ENCODE results near the gene SMARCA2. TPM values are rescaled to one million over a fixed set of nuclear protein-coding genes. Genes with fewer than 3 reads are reported as not detected.

Gene SMARCA2
- total RNA-seq, 2 donors from 2014 or later = 244 to 296 TPM

- ATAC-seq (no peak), DNase-seq (no peak)
- Mint-ChIP-seq H3K36me3 (ENCODE audit: low read depth) (peaks cover 23% of the 10 kb centered on the region), H3K27ac (no peak overlapping the region), H3K4me3 (peak overlapping the region; percentile 52), H3K27me3 (no peaks in the 10 kb centered on the region), H3K4me1 (peaks cover 11% of the 10 kb centered on the region)
- no peaks in the 10 kb centered on the region for H3K9me3 ChIP-seq (ENCODE audit: control insufficient read depth, low read length, poor library complexity, severe bottlenecking)
Measured at GRCh38 chr9:2192356-2192979, 177.3 kb downstream of the SMARCA2 start.

GRCh38 chr9:2193552-2193951 lies 178.4 kb downstream of the SMARCA2 start:
- H3K36me3 Mint-ChIP-seq (ENCODE audit: low read depth) = peaks cover 23% of the 10 kb centered on the region
- H3K27me3 Mint-ChIP-seq = no peaks in the 10 kb centered on the region

GRCh38 chr9:2195211-2195610 lies 180.1 kb downstream of the SMARCA2 start:
- Mint-ChIP-seq H3K36me3 (ENCODE audit: low read depth) (peaks cover 21% of the 10 kb centered on the region), H3K27me3 (no peaks in the 10 kb centered on the region), H3K4me3 (no peak overlapping the region), H3K27ac (peak overlapping the region; percentile 45), H3K4me1 (peaks cover 7% of the 10 kb centered on the region)
- ATAC-seq (no peak), DNase-seq (no peak)
- no peaks in the 10 kb centered on the region for H3K9me3 ChIP-seq (ENCODE audit: control insufficient read depth, low read length, poor library complexity, severe bottlenecking)

More at GRCh38 chr9:2193552-2193951, 178.4 kb downstream of the SMARCA2 start:
- Mint-ChIP-seq H3K27ac (peak overlapping the region; percentile 62), H3K4me3 (no peak overlapping the region), H3K4me1 (peaks cover 11% of the 10 kb centered on the region)
- ATAC-seq (no peak), DNase-seq (no peak)
- H3K9me3 ChIP-seq (ENCODE audit: control insufficient read depth, low read length, poor library complexity, severe bottlenecking) = no peaks in the 10 kb centered on the region

- Mint-ChIP-seq H3K4me1 (peaks cover 7% of the 10 kb centered on the region), H3K27me3 (no peaks in the 10 kb centered on the region), H3K27ac (no peak overlapping the region), H3K36me3 (ENCODE audit: low read depth) (peaks cover 25% of the 10 kb centered on the region), H3K4me3 (no peak overlapping the region)
- H3K9me3 ChIP-seq (ENCODE audit: control insufficient read depth, low read length, poor library complexity, severe bottlenecking) = no peaks in the 10 kb centered on the region
- no peak for DNase-seq
- ATAC-seq = no peak
Measured at GRCh38 chr9:2196757-2197156, 181.6 kb downstream of the SMARCA2 start.

GRCh38 chr9:2198956-2199635 lies 183.9 kb downstream of the SMARCA2 start:
- Mint-ChIP-seq H3K4me3 (no peak overlapping the region), H3K27ac (peak overlapping the region; percentile 10), H3K4me1 (peaks cover 3% of the 10 kb centered on the region), H3K27me3 (no peaks in the 10 kb centered on the region), H3K36me3 (ENCODE audit: low read depth) (peaks cover 19% of the 10 kb centered on the region)
- H3K9me3 ChIP-seq (ENCODE audit: control insufficient read depth, low read length, poor library complexity, severe bottlenecking) = no peaks in the 10 kb centered on the region
- no peak for ATAC-seq
- DNase-seq = no peak

GRCh38 chr9:2199999-2200796 lies 185.1 kb downstream of the SMARCA2 start:
- H3K9me3 ChIP-seq (ENCODE audit: control insufficient read depth, low read length, poor library complexity, severe bottlenecking) = no peaks in the 10 kb centered on the region
- H3K4me3 Mint-ChIP-seq = no peak overlapping the region
- H3K4me1 Mint-ChIP-seq = no peaks in the 10 kb centered on the region
- H3K27ac Mint-ChIP-seq = no peak overlapping the region
- peaks cover 15% of the 10 kb centered on the region for H3K36me3 Mint-ChIP-seq (ENCODE audit: low read depth)
- no peak for ATAC-seq
- no peaks in the 10 kb centered on the region for H3K27me3 Mint-ChIP-seq
- no peak for DNase-seq

- DNase-seq (no peak), ATAC-seq (no peak)
- Mint-ChIP-seq H3K36me3 (ENCODE audit: low read depth) (peaks cover 2% of the 10 kb centered on the region), H3K4me1 (no peaks in the 10 kb centered on the region), H3K27ac (peak overlapping the region; percentile 32), H3K27me3 (no peaks in the 10 kb centered on the region), H3K4me3 (no peak overlapping the region)
- H3K9me3 ChIP-seq (ENCODE audit: control insufficient read depth, low read length, poor library complexity, severe bottlenecking) = no peaks in the 10 kb centered on the region
Measured at GRCh38 chr9:2208465-2208864, 193.3 kb downstream of the SMARCA2 start.

- no peaks in the 10 kb centered on the region for H3K4me1 Mint-ChIP-seq
- DNase-seq = no peak
- no peaks in the 10 kb centered on the region for H3K9me3 ChIP-seq (ENCODE audit: control insufficient read depth, low read length, poor library complexity, severe bottlenecking)
- no peak overlapping the region for H3K4me3 Mint-ChIP-seq
- H3K36me3 Mint-ChIP-seq (ENCODE audit: low read depth) = peaks cover 2% of the 10 kb centered on the region
- H3K27me3 Mint-ChIP-seq = no peaks in the 10 kb centered on the region
- no peak for ATAC-seq
- H3K27ac Mint-ChIP-seq = no peak overlapping the region
Measured at GRCh38 chr9:2208991-2209390, 193.8 kb downstream of the SMARCA2 start.

- Mint-ChIP-seq H3K27me3 (no peaks in the 10 kb centered on the region), H3K4me3 (no peak overlapping the region), H3K4me1 (no peaks in the 10 kb centered on the region), H3K36me3 (ENCODE audit: low read depth) (peaks cover 2% of the 10 kb centered on the region), H3K27ac (no peak overlapping the region)
- H3K9me3 ChIP-seq (ENCODE audit: control insufficient read depth, low read length, poor library complexity, severe bottlenecking) = no peaks in the 10 kb centered on the region
- DNase-seq (no peak), ATAC-seq (no peak)
Measured at GRCh38 chr9:2209400-2209799, 194.3 kb downstream of the SMARCA2 start.

GRCh38 chr9:2210201-2210600 lies 195.1 kb downstream of the SMARCA2 start:
- H3K4me3 Mint-ChIP-seq = no peak overlapping the region
- no peaks in the 10 kb centered on the region for H3K4me1 Mint-ChIP-seq
- no peaks in the 10 kb centered on the region for H3K27me3 Mint-ChIP-seq
- H3K36me3 Mint-ChIP-seq (ENCODE audit: low read depth) = peaks cover 2% of the 10 kb centered on the region
- no peak for ATAC-seq
- no peaks in the 10 kb centered on the region for H3K9me3 ChIP-seq (ENCODE audit: control insufficient read depth, low read length, poor library complexity, severe bottlenecking)
- H3K27ac Mint-ChIP-seq = no peak overlapping the region
- DNase-seq = no peak

GRCh38 chr9:2213830-2214468 lies 198.8 kb downstream of the SMARCA2 start:
- Mint-ChIP-seq H3K4me1 (no peaks in the 10 kb centered on the region), H3K4me3 (no peak overlapping the region), H3K27me3 (no peaks in the 10 kb centered on the region), H3K36me3 (ENCODE audit: low read depth) (peaks cover 2% of the 10 kb centered on the region), H3K27ac (no peak overlapping the region)
- DNase-seq = no peak
- H3K9me3 ChIP-seq (ENCODE audit: control insufficient read depth, low read length, poor library complexity, severe bottlenecking) = no peaks in the 10 kb centered on the region
- no peak for ATAC-seq

GRCh38 chr9:2214707-2215106 lies 199.6 kb downstream of the SMARCA2 start:
- H3K4me1 Mint-ChIP-seq = no peaks in the 10 kb centered on the region
- ATAC-seq = no peak
- no peak overlapping the region for H3K27ac Mint-ChIP-seq
- no peaks in the 10 kb centered on the region for H3K27me3 Mint-ChIP-seq
- no peak overlapping the region for H3K4me3 Mint-ChIP-seq
- DNase-seq = no peak
- peaks cover 2% of the 10 kb centered on the region for H3K36me3 Mint-ChIP-seq (ENCODE audit: low read depth)
- H3K9me3 ChIP-seq (ENCODE audit: control insufficient read depth, low read length, poor library complexity, severe bottlenecking) = no peaks in the 10 kb centered on the region

GRCh38 chr9:2215921-2216441 lies 200.8 kb downstream of the SMARCA2 start:
- no peaks in the 10 kb centered on the region for H3K9me3 ChIP-seq (ENCODE audit: control insufficient read depth, low read length, poor library complexity, severe bottlenecking)
- Mint-ChIP-seq H3K4me1 (no peaks in the 10 kb centered on the region), H3K27ac (no peak overlapping the region), H3K36me3 (ENCODE audit: low read depth) (peaks cover 2% of the 10 kb centered on the region), H3K4me3 (no peak overlapping the region), H3K27me3 (no peaks in the 10 kb centered on the region)
- no peak for ATAC-seq
- DNase-seq = no peak

Measured in T-helper 17 cell (primary cell).